ENCODE results near the gene OR5AP2. TPM values are rescaled to one million over a fixed set of nuclear protein-coding genes. Genes with fewer than 3 reads are reported as not detected.
"Not testable (repeated sequence)": the region's sequence is repeated elsewhere in the genome, so short reads cannot be mapped to it uniquely, and the experiment has no call there.

The OR5AP2 gene

DNA sequence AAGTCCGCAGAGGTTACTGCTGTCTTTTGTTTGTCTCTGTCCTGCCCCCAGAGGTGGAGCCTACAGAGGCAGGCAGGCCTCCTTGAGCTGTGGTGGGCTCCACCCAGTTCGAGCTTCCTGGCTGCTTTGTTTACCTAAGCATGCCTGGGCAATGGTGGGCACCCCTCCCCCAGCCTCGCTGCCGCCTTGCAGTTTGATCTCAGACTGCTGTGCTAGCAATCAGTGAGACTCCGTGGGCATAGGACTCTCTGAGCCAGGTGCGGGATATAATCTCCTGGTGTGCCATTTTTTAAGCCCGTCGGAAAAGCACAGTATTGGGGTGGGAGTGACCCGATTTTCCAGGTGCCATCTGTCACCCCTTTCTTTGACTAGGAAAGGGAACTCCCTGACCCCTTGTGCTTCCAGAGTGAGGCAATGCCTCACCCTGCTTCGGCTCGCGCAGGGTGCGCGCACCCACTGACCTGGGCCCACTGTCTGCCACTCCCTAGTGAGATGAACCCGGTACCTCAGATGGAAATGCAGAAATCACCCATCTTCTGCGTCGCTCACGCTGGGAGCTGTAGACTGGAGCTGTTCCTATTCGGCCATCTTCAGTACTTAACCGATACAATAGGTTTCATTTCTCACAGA, 50.0 kb downstream of the OR5AP2 start:
- H2AK5ac ChIP-seq (ENCODE audit: low read length); H3K18ac ChIP-seq (ENCODE audit: low read length); H3K56ac ChIP-seq (ENCODE audit: low read length); H4K8ac ChIP-seq (ENCODE audit: low read depth, low read length); H3K79me2 ChIP-seq (ENCODE audit: control insufficient read depth, insufficient read depth, low read length); DNase-seq; H3K9ac ChIP-seq (ENCODE audit: low read length); H2BK15ac ChIP-seq (replicated peaks; ENCODE audit: low read depth); H3K27me3 ChIP-seq (ENCODE audit: insufficient read depth, low read length, poor library complexity); H3K36me3 ChIP-seq (ENCODE audit: control insufficient read depth, insufficient read depth, low read length); H3K4me1 ChIP-seq (ENCODE audit: control insufficient read depth, low read depth, low read length); H3K23ac ChIP-seq (ENCODE audit: low read length); H3K27ac ChIP-seq (ENCODE audit: low read depth, low read length); H2BK5ac ChIP-seq (ENCODE audit: low read length); H3K4me3 ChIP-seq (ENCODE audit: low read length); H2BK120ac ChIP-seq (ENCODE audit: low read depth, low read length); H3K79me1 ChIP-seq (ENCODE audit: low read length); H4K5ac ChIP-seq (ENCODE audit: low read length); H3K4ac ChIP-seq (ENCODE audit: low read depth, low read length); H3K4me2 ChIP-seq (ENCODE audit: low read length): not testable (repeated sequence)
- no CpG with 5 or more reads among the region's 20 CpGs for WGBS (ENCODE audit: extremely low coverage, insufficient coverage, low lambda C conversion rate)

Small RNA genes within 50 kb of the gene (small RNA-seq; reads per million reads assigned to genes)
- gene AP004245.1 (ENCODE audit: insufficient read depth) = not detected
